ENCODE results near the gene IFT74.

The IFT74 gene

GRCh38 chr9:26974927-26975326 lies 18.7 kb downstream of the IFT74 start:
- DNase-seq (ENCODE audit: low spot score) = no peak

- peak; percentile 2 for DNase-seq (ENCODE audit: low spot score)
Observed at GRCh38 chr9:26975728-26976707, 19.8 kb downstream of the IFT74 start.

GRCh38 chr9:26983340-26983739 lies 27.1 kb downstream of the IFT74 start:
- no peak for DNase-seq (ENCODE audit: low spot score)

- DNase-seq (ENCODE audit: low spot score) = no peak
Observed at GRCh38 chr9:26995810-26996209, 39.6 kb downstream of the IFT74 start.

- no peak for DNase-seq (ENCODE audit: low spot score)
Observed at GRCh38 chr9:27003426-27004077, 47.3 kb downstream of the IFT74 start.

- no peak for DNase-seq (ENCODE audit: low spot score)
Observed at GRCh38 chr9:27005491-27005890, 49.3 kb downstream of the IFT74 start, which contains the start of gene LRRC19. TSS of gene LRRC19 (minus strand) at chr9:27005672. CDS start at chr9:26999694, 5,978 bp downstream.

GRCh38 chr9:27019589-27019988 lies 63.4 kb downstream of the IFT74 start:
- DNase-seq (ENCODE audit: low spot score) = no peak

GRCh38 chr9:27022920-27023319 lies 66.7 kb downstream of the IFT74 start:
- no peak for DNase-seq (ENCODE audit: low spot score)

- DNase-seq (ENCODE audit: low spot score) = no peak
Observed at GRCh38 chr9:27029186-27029585, 73.0 kb downstream of the IFT74 start.

GRCh38 chr9:27033815-27034403 lies 77.7 kb downstream of the IFT74 start:
- peak; percentile 50 for DNase-seq (ENCODE audit: low spot score)

- DNase-seq (ENCODE audit: low spot score) = peak; percentile 8
Observed at GRCh38 chr9:27037499-27037898, 81.3 kb downstream of the IFT74 start.

- DNase-seq (ENCODE audit: low spot score) = no peak
Observed at GRCh38 chr9:27041746-27042145, 85.5 kb downstream of the IFT74 start.

- no peak for DNase-seq (ENCODE audit: low spot score)
Observed at GRCh38 chr9:27042476-27042875, 86.3 kb downstream of the IFT74 start.

- no peak for DNase-seq (ENCODE audit: low spot score)
Observed at GRCh38 chr9:27043176-27043575, 87.0 kb downstream of the IFT74 start.

GRCh38 chr9:27047136-27047535 lies 90.9 kb downstream of the IFT74 start:
- DNase-seq (ENCODE audit: low spot score) = no peak

GRCh38 chr9:27053369-27054022 lies 97.3 kb downstream of the IFT74 start:
- no peak for DNase-seq (ENCODE audit: low spot score)

- no peak for DNase-seq (ENCODE audit: low spot score)
Observed at GRCh38 chr9:27054125-27054524, 97.9 kb downstream of the IFT74 start.

- DNase-seq (ENCODE audit: low spot score) = no peak
Observed at GRCh38 chr9:27054841-27055240, 98.6 kb downstream of the IFT74 start.

- DNase-seq (ENCODE audit: low spot score) = no peak
Observed at GRCh38 chr9:27059412-27059811, 103.2 kb downstream of the IFT74 start.

- no peak for DNase-seq (ENCODE audit: low spot score)
Observed at GRCh38 chr9:27059907-27060306, 103.7 kb downstream of the IFT74 start.

GRCh38 chr9:27065288-27065687 lies 109.1 kb downstream of the IFT74 start:
- no peak for DNase-seq (ENCODE audit: low spot score)
